NB4 (cell line): ENCODE results near the gene AZI2.

Source experiments
- DNase-seq: peaks from one replicate; pipeline ENCODE4 v3.0.0; 2010; ENCODE audit warnings: low read depth
- H3K4me3 ChIP-seq: one replicate; pipeline ENCODE4 v1.5.1; 2011; ENCODE audit warnings: mild to moderate bottlenecking, low read depth, low read length, moderate library complexity
- MYC ChIP-seq: IDR thresholded peaks from 2 replicates; pipeline ENCODE4 v1.6.1; 2011; ENCODE audit warnings: low read depth, low read length
- POLR2A ChIP-seq: IDR thresholded peaks from 2 replicates; pipeline ENCODE4 v1.6.1; 2011; ENCODE audit warnings: mild to moderate bottlenecking; ENCODE audit not compliant: insufficient read length; ENCODE audit errors: extremely low read depth
- TF ChIP-seq, protein P1 (sequence below): IDR thresholded peaks from one replicate; pipeline ENCODE4 v1.5.1; 2012; ENCODE audit warnings: low read depth, low read length
- TF ChIP-seq, protein P2 (sequence below): IDR thresholded peaks from 2 replicates; pipeline ENCODE4 v1.6.1; 2011; ENCODE audit warnings: low read depth, low read length

The AZI2 gene

DNA sequence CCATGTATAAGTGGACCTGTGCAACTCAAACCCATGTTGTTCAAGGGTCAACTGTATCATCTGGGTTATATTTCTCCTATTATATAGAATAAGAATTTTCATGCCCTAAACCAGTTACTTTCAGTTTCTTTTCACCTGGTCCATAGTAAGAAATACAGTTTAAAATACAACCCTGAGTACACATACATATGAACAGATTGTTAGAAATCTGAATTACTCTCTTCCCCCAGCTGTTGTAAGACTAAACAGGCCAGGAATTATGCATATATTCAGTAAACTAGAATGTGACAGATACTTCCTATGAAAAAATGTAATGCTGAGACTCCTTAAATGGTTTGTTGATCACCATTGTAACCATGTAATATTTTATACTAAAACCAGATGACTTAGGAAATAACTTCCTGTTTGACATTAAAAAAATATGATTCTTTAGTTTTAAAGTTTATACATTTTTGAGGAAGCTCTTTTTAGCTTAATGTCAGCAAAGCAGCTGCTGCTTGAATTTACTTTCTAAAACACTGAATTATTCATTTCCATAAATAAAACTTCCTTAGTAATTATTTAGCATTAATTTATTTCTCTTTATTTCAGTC is 52.6 kb downstream of the AZI2 start:
- DNase-seq = no peak
- no peak overlapping the region for H3K4me3 ChIP-seq
- TF ChIP-seq, protein P1, sequence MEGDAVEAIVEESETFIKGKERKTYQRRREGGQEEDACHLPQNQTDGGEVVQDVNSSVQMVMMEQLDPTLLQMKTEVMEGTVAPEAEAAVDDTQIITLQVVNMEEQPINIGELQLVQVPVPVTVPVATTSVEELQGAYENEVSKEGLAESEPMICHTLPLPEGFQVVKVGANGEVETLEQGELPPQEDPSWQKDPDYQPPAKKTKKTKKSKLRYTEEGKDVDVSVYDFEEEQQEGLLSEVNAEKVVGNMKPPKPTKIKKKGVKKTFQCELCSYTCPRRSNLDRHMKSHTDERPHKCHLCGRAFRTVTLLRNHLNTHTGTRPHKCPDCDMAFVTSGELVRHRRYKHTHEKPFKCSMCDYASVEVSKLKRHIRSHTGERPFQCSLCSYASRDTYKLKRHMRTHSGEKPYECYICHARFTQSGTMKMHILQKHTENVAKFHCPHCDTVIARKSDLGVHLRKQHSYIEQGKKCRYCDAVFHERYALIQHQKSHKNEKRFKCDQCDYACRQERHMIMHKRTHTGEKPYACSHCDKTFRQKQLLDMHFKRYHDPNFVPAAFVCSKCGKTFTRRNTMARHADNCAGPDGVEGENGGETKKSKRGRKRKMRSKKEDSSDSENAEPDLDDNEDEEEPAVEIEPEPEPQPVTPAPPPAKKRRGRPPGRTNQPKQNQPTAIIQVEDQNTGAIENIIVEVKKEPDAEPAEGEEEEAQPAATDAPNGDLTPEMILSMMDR = no peak
- TF ChIP-seq POLR2A (no peak), MYC (no peak)
- TF ChIP-seq, protein P2, sequence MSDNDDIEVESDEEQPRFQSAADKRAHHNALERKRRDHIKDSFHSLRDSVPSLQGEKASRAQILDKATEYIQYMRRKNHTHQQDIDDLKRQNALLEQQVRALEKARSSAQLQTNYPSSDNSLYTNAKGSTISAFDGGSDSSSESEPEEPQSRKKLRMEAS = no peak

DNA sequence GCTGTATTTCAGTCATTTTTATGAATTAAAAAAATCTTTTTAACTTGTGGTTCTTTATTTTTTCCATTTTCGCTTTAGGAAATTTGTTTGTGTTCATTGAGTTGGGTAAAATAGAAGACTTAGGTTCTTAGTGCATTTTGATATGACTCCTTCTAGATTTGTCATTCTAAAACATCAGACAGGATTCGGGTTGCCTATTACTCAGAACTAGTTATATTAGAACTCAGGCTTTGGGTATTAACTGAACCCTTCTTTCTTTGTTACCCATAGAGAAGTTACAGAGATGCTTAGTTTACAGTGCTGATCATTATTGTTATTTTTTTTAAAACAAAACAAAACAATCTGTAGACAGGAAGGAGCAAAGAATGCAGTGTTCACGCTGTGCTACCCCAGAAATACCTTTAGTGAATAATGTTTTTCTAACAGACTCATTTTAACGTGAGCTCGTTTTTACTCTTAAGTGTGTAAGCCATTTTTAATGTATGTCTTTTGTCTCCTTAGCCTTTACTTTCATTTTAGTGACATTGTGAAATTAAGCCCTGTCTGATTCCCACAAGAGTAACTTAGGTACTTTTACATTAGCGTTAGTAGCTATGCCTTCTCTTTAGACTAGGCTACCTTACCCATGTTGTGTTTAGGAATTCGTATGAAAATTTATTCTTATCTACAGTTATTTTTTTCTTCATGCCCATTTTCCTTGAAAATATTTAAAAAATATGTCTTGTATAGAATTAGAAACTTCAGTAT is 53.8 kb downstream of the AZI2 start:
- no peak overlapping the region for H3K4me3 ChIP-seq
- TF ChIP-seq POLR2A = no peak
- TF ChIP-seq MYC = no peak
- TF ChIP-seq, protein P2 = no peak
- no peak for DNase-seq

DNA sequence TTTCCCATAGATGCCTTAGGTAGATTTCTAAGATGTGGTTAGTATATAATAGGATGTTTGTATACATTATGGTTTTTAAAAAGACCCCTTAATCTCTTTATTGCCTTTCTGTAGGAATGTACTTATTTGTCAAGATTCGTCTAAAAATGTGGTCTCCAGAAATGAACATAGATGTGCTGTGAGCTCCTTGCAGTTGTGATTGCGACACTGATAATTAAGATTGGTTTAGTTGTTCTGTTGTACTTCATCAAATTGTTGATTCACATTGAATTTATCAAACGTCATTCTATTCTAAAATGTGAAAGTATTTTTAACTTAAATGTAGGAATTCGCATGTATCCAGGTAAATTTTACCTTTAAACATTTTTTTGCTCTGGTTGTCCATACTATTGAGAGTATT is 56.0 kb downstream of the AZI2 start:
- TF ChIP-seq, protein P1 = no peak
- TF ChIP-seq, protein P2 = no peak
- TF ChIP-seq POLR2A (no peak), MYC (no peak)
- no peak for DNase-seq
- no peak overlapping the region for H3K4me3 ChIP-seq

GRCh38 chr3:28291577-28291976 is 57.0 kb downstream of the AZI2 start:
- DNase-seq = no peak
- no peak for TF ChIP-seq POLR2A
- TF ChIP-seq MYC = no peak
- TF ChIP-seq, protein P1 = no peak
- TF ChIP-seq, protein P2 = no peak
- H3K4me3 ChIP-seq = no peak overlapping the region

- no peak for DNase-seq
- no peak for TF ChIP-seq MYC
- TF ChIP-seq, protein P2 = no peak
- TF ChIP-seq, protein P1 = no peak
- no peak for TF ChIP-seq POLR2A
- no peak overlapping the region for H3K4me3 ChIP-seq
Observed at GRCh38 chr3:28290863-28291300, 57.7 kb downstream of the AZI2 start.

- TF ChIP-seq POLR2A = no peak
- DNase-seq = no peak
- H3K4me3 ChIP-seq = no peak overlapping the region
Observed at GRCh38 chr3:28287046-28287445, 61.6 kb downstream of the AZI2 start.
